ENCODE results near the gene EIF4H. TPM values are rescaled to one million over a fixed set of nuclear protein-coding genes. Genes with fewer than 3 reads are reported as not detected.
A peak's percentile ranks its signal among the peaks of the same experiment; 100 is the strongest.

The EIF4H gene
- total and polyA plus RNA-seq, 9 of the 15 experiments (the other 6 are each of a cell fraction or from before 2014, with no cell fraction given): 11.0 to 435 (median 319) TPM

DNA sequence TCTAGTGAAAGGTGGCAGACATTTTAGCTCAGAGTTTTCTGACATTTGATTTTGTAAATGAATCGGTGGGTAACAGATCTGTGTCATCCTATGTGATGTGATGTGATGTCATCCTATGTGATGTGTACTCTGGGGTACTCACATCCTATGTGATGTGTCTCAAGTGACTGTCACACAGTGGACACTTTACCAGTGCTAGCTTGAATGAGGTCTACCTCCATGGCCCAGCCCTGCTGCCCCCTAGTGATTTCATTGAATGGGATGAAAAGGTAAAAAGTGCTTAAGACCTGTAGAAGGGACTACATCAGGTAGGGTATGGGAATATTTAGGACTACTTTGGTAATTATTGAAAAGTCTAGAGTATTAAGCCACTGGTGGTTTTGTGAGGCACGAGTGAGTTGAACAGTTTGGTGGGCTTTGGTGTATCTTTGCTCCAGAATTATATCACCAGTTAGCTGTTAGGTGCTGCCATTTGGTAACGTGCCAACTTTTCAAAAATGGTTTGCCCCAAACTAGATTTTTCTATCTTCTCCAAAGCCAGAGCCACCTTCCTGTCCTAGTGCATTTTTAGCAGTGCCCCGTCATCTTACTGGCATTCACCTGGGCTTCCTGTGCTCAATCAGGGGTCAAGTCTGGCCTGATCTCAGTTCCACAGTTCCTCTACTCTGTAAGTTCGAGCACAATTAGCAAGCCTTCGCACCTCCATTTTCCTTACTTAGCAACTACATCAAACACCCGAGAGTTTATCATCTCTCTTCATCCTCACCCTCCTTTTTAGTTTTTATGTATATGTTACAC lies 9.7 kb downstream of the EIF4H start (continued):
- TF ChIP-seq, protein P1, sequence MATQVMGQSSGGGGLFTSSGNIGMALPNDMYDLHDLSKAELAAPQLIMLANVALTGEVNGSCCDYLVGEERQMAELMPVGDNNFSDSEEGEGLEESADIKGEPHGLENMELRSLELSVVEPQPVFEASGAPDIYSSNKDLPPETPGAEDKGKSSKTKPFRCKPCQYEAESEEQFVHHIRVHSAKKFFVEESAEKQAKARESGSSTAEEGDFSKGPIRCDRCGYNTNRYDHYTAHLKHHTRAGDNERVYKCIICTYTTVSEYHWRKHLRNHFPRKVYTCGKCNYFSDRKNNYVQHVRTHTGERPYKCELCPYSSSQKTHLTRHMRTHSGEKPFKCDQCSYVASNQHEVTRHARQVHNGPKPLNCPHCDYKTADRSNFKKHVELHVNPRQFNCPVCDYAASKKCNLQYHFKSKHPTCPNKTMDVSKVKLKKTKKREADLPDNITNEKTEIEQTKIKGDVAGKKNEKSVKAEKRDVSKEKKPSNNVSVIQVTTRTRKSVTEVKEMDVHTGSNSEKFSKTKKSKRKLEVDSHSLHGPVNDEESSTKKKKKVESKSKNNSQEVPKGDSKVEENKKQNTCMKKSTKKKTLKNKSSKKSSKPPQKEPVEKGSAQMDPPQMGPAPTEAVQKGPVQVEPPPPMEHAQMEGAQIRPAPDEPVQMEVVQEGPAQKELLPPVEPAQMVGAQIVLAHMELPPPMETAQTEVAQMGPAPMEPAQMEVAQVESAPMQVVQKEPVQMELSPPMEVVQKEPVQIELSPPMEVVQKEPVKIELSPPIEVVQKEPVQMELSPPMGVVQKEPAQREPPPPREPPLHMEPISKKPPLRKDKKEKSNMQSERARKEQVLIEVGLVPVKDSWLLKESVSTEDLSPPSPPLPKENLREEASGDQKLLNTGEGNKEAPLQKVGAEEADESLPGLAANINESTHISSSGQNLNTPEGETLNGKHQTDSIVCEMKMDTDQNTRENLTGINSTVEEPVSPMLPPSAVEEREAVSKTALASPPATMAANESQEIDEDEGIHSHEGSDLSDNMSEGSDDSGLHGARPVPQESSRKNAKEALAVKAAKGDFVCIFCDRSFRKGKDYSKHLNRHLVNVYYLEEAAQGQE (IDR thresholded peaks at IDR 0.05; ENCODE audit: borderline replicate concordance): peak; percentile 47; the same call in 1 of the 2 replicates
- TF ChIP-seq, protein P1 (CRISPR knock-in tag; IDR thresholded peaks at IDR 0.05; ENCODE audit: low read depth): no peak
- TF ChIP-seq TBL1XR1 (IDR thresholded peaks at IDR 0.05; ENCODE audit: low read length in 2 of 2) (0 out of 4 replicates have a peak, but pooled peaks of 1 of the 2 experiments have one; percentile 22), POLR2B (IDR thresholded peaks at IDR 0.05; ENCODE audit: low read depth, partially characterized antibody) (no peak), NEUROD1 (IDR thresholded peaks at IDR 0.05; ENCODE audit: borderline replicate concordance, low read depth, low read length, partially characterized antibody) (no peak), RUNX1 (IDR thresholded peaks at IDR 0.05; ENCODE audit: low read depth) (no peak), GABPA (tag; conservative IDR thresholded peaks at IDR 0.05; ENCODE audit: low read depth) (no peak), SNRNP70 (optimal IDR thresholded peaks at IDR 0.05; ENCODE audit: low read depth, low read length) (no peak), NFIC (IDR thresholded peaks at IDR 0.05) (peak; percentile 86), CREBBP (IDR thresholded peaks at IDR 0.05; ENCODE audit: low read depth, low read length) (no peak), KHSRP (IDR thresholded peaks at IDR 0.05) (no peak), KAT8 (IDR thresholded peaks at IDR 0.05; ENCODE audit: low read depth) (no peak), GTF2E2 (tag; IDR thresholded peaks at IDR 0.05) (no peak), EP400 (IDR thresholded peaks at IDR 0.05) (no peak), PHF20 (IDR thresholded peaks at IDR 0.05; ENCODE audit: partially characterized antibody) (no peak)
- TF ChIP-seq, protein P2, sequence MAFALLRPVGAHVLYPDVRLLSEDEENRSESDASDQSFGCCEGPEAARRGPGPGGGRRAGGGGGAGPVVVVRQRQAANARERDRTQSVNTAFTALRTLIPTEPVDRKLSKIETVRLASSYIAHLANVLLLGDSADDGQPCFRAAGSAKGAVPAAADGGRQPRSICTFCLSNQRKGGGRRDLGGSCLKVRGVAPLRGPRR (CRISPR knock-in tag; IDR thresholded peaks at IDR 0.05): no peak
- TF ChIP-seq, protein P3, sequence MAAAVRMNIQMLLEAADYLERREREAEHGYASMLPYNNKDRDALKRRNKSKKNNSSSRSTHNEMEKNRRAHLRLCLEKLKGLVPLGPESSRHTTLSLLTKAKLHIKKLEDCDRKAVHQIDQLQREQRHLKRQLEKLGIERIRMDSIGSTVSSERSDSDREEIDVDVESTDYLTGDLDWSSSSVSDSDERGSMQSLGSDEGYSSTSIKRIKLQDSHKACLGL (CRISPR knock-in tag; IDR thresholded peaks at IDR 0.05; ENCODE audit: borderline replicate concordance, poor library complexity, severe bottlenecking): no peak
- TF ChIP-seq, protein P4, sequence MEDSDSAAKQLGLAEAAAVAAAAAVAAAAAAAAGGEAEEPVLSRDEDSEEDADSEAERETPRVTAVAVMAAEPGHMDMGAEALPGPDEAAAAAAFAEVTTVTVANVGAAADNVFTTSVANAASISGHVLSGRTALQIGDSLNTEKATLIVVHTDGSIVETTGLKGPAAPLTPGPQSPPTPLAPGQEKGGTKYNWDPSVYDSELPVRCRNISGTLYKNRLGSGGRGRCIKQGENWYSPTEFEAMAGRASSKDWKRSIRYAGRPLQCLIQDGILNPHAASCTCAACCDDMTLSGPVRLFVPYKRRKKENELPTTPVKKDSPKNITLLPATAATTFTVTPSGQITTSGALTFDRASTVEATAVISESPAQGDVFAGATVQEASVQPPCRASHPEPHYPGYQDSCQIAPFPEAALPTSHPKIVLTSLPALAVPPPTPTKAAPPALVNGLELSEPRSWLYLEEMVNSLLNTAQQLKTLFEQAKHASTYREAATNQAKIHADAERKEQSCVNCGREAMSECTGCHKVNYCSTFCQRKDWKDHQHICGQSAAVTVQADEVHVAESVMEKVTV (CRISPR knock-in tag; IDR thresholded peaks at IDR 0.05): 0 out of 2 replicates have a peak, but pooled peaks have one; percentile 8

Data from K562 (cell line).